ENCODE data around the gene NACC2. TPM values are rescaled to one million over a fixed set of nuclear protein-coding genes. Genes with fewer than 3 reads are reported as not detected.

Gene NACC2
- total RNA-seq, 2 experiments from 2014 or later, result 8.1 to 8.5 TPM

GRCh38 chr9:136007276-136007933 lies 87.7 kb downstream of the NACC2 start:
- Mint-ChIP-seq H3K4me3 (no peak overlapping the region), H3K27ac (no peak overlapping the region), H3K36me3 (no peaks in the 10 kb centered on the region), H3K9me3 (no peaks in the 10 kb centered on the region), H3K4me1 (ENCODE audit: low read depth) (no peaks in the 10 kb centered on the region), H3K27me3 (no peaks in the 10 kb centered on the region)
- POLR2A ChIA-PET, result no interaction called here
- intact Hi-C loops (cut with micrococcal nuclease), result no loop called here
- no peak for DNase-seq
- CTCF ChIA-PET, result no interaction called here

GRCh38 chr9:136006169-136006568 lies 88.9 kb downstream of the NACC2 start:
- POLR2A ChIA-PET, result no interaction called here
- no peaks in the 10 kb centered on the region for H3K27me3 Mint-ChIP-seq
- H3K4me1 Mint-ChIP-seq (ENCODE audit: low read depth), result no peaks in the 10 kb centered on the region
- no peak for DNase-seq
- no peaks in the 10 kb centered on the region for H3K36me3 Mint-ChIP-seq
- intact Hi-C loops (cut with micrococcal nuclease), result no loop called here
- no peaks in the 10 kb centered on the region for H3K9me3 Mint-ChIP-seq
- CTCF ChIA-PET, result no interaction called here
- no peak overlapping the region for H3K27ac Mint-ChIP-seq
- no peak overlapping the region for H3K4me3 Mint-ChIP-seq

GRCh38 chr9:136004712-136005111 lies 90.4 kb downstream of the NACC2 start:
- CTCF ChIA-PET, result no interaction called here
- Mint-ChIP-seq H3K27me3 (no peaks in the 10 kb centered on the region), H3K4me1 (ENCODE audit: low read depth) (no peaks in the 10 kb centered on the region), H3K4me3 (no peak overlapping the region), H3K27ac (no peak overlapping the region), H3K36me3 (no peaks in the 10 kb centered on the region), H3K9me3 (no peaks in the 10 kb centered on the region)
- intact Hi-C loops (cut with micrococcal nuclease), result no loop called here
- no peak for DNase-seq
- POLR2A ChIA-PET, result no interaction called here

- no peaks in the 10 kb centered on the region for H3K9me3 Mint-ChIP-seq
- POLR2A ChIA-PET, result no interaction called here
Measured at GRCh38 chr9:136004219-136004618, 90.9 kb downstream of the NACC2 start.

GRCh38 chr9:136003411-136004218 lies 91.5 kb downstream of the NACC2 start:
- H3K27ac Mint-ChIP-seq, result no peak overlapping the region

More at GRCh38 chr9:136004219-136004618, 90.9 kb downstream of the NACC2 start:
- Mint-ChIP-seq H3K4me3 (no peak overlapping the region), H3K4me1 (ENCODE audit: low read depth) (no peaks in the 10 kb centered on the region), H3K27me3 (no peaks in the 10 kb centered on the region), H3K27ac (no peak overlapping the region), H3K36me3 (no peaks in the 10 kb centered on the region)
- CTCF ChIA-PET, result no interaction called here
- DNase-seq, result no peak
- intact Hi-C loops (cut with micrococcal nuclease), result no loop called here

GRCh38 chr9:136002881-136003280 lies 92.2 kb downstream of the NACC2 start:
- intact Hi-C loops (cut with micrococcal nuclease), result no loop called here
- Mint-ChIP-seq H3K27me3 (no peaks in the 10 kb centered on the region), H3K27ac (no peak overlapping the region), H3K4me1 (ENCODE audit: low read depth) (no peaks in the 10 kb centered on the region), H3K4me3 (no peak overlapping the region), H3K9me3 (no peaks in the 10 kb centered on the region), H3K36me3 (no peaks in the 10 kb centered on the region)
- POLR2A ChIA-PET, result no interaction called here
- CTCF ChIA-PET, result no interaction called here
- no peak for DNase-seq

More at GRCh38 chr9:136003411-136004218, 91.5 kb downstream of the NACC2 start:
- POLR2A ChIA-PET, result no interaction called here
- no peak overlapping the region for H3K4me3 Mint-ChIP-seq
- H3K36me3 Mint-ChIP-seq, result no peaks in the 10 kb centered on the region
- no peaks in the 10 kb centered on the region for H3K4me1 Mint-ChIP-seq (ENCODE audit: low read depth)
- H3K9me3 Mint-ChIP-seq, result no peaks in the 10 kb centered on the region
- no peaks in the 10 kb centered on the region for H3K27me3 Mint-ChIP-seq
- no peak for DNase-seq
- CTCF ChIA-PET, result no interaction called here
- intact Hi-C loops (cut with micrococcal nuclease), result no loop called here

- CTCF ChIA-PET, result no interaction called here
- no peaks in the 10 kb centered on the region for H3K9me3 Mint-ChIP-seq
Measured at GRCh38 chr9:136002215-136002614, 92.9 kb downstream of the NACC2 start.

GRCh38 chr9:136001231-136001630 lies 93.9 kb downstream of the NACC2 start:
- DNase-seq, result no peak
- Mint-ChIP-seq H3K27me3 (no peaks in the 10 kb centered on the region), H3K27ac (no peak overlapping the region), H3K9me3 (no peaks in the 10 kb centered on the region), H3K36me3 (no peaks in the 10 kb centered on the region), H3K4me3 (no peak overlapping the region), H3K4me1 (ENCODE audit: low read depth) (no peaks in the 10 kb centered on the region)
- ChIA-PET POLR2A (no interaction called here), CTCF (no interaction called here)
- intact Hi-C loops (cut with micrococcal nuclease), result no loop called here

More at GRCh38 chr9:136002215-136002614, 92.9 kb downstream of the NACC2 start:
- Mint-ChIP-seq H3K36me3 (no peaks in the 10 kb centered on the region), H3K4me1 (ENCODE audit: low read depth) (no peaks in the 10 kb centered on the region), H3K27ac (no peak overlapping the region), H3K4me3 (no peak overlapping the region), H3K27me3 (no peaks in the 10 kb centered on the region)
- intact Hi-C loops (cut with micrococcal nuclease), result no loop called here
- DNase-seq, result no peak
- POLR2A ChIA-PET, result no interaction called here

GRCh38 chr9:135998410-135999071 lies 96.5 kb downstream of the NACC2 start:
- POLR2A ChIA-PET, result no interaction called here

GRCh38 chr9:135998016-135998380 lies 97.1 kb downstream of the NACC2 start:
- H3K27me3 Mint-ChIP-seq, result no peaks in the 10 kb centered on the region
- DNase-seq, result no peak
- POLR2A ChIA-PET, result no interaction called here
- H3K9me3 Mint-ChIP-seq, result no peaks in the 10 kb centered on the region
- intact Hi-C loops (cut with micrococcal nuclease), result no loop called here
- no peak overlapping the region for H3K27ac Mint-ChIP-seq
- no peak overlapping the region for H3K4me3 Mint-ChIP-seq
- H3K4me1 Mint-ChIP-seq (ENCODE audit: low read depth), result no peaks in the 10 kb centered on the region
- H3K36me3 Mint-ChIP-seq, result no peaks in the 10 kb centered on the region
- CTCF ChIA-PET, result no interaction called here

More at GRCh38 chr9:135998410-135999071, 96.5 kb downstream of the NACC2 start:
- H3K36me3 Mint-ChIP-seq, result no peaks in the 10 kb centered on the region
- H3K27ac Mint-ChIP-seq, result no peak overlapping the region
- intact Hi-C loops (cut with micrococcal nuclease), result no loop called here
- no peaks in the 10 kb centered on the region for H3K9me3 Mint-ChIP-seq
- CTCF ChIA-PET, result no interaction called here
- no peaks in the 10 kb centered on the region for H3K4me1 Mint-ChIP-seq (ENCODE audit: low read depth)
- no peak for DNase-seq
- no peaks in the 10 kb centered on the region for H3K27me3 Mint-ChIP-seq
- H3K4me3 Mint-ChIP-seq, result no peak overlapping the region

GRCh38 chr9:135997090-135998015 lies 97.7 kb downstream of the NACC2 start:
- intact Hi-C loops (cut with micrococcal nuclease), result no loop called here
- Mint-ChIP-seq H3K36me3 (no peaks in the 10 kb centered on the region), H3K27me3 (no peaks in the 10 kb centered on the region), H3K27ac (no peak overlapping the region), H3K4me3 (no peak overlapping the region), H3K9me3 (no peaks in the 10 kb centered on the region), H3K4me1 (ENCODE audit: low read depth) (peaks cover 5% of the 10 kb centered on the region)
- POLR2A ChIA-PET, result no interaction called here
- DNase-seq, result no peak
- CTCF ChIA-PET, result interaction anchor here (1.0 kb wide), 1 partner anchor 29 kb away, joined by 3 read pairs; no protein-coding TSS in a partner anchor

- intact Hi-C loops (cut with micrococcal nuclease), result no loop called here
- ChIA-PET CTCF (no interaction called here), POLR2A (no interaction called here)
- Mint-ChIP-seq H3K4me3 (no peak overlapping the region), H3K4me1 (ENCODE audit: low read depth) (peaks cover 14% of the 10 kb centered on the region), H3K27ac (no peak overlapping the region), H3K27me3 (no peaks in the 10 kb centered on the region), H3K9me3 (no peaks in the 10 kb centered on the region), H3K36me3 (no peaks in the 10 kb centered on the region)
- DNase-seq, result no peak
Measured at GRCh38 chr9:135995816-135996215, 99.3 kb downstream of the NACC2 start.
